Measurements from ENCODE around the gene ZSCAN5A. TPM values are rescaled to one million over a fixed set of nuclear protein-coding genes. Genes with fewer than 3 reads are reported as not detected.
A peak's percentile ranks its signal among the peaks of the same experiment; 100 is the strongest.

Gene ZSCAN5A, protein sequence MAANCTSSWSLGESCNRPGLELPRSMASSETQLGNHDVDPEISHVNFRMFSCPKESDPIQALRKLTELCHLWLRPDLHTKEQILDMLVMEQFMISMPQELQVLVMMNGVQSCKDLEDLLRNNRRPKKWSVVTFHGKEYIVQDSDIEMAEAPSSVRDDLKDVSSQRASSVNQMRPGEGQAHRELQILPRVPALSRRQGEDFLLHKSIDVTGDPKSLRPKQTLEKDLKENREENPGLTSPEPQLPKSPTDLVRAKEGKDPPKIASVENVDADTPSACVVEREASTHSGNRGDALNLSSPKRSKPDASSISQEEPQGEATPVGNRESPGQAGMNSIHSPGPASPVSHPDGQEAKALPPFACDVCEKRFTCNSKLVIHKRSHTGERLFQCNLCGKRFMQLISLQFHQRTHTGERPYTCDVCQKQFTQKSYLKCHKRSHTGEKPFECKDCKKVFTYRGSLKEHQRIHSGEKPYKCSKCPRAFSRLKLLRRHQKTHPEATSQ
- total RNA-seq (2011; cell fraction: chromatin; rRNA removed; ENCODE audit: low replicate concordance), result 36.6 and 50.8 TPM in 2 replicates
- total RNA-seq (2011; cell fraction: nucleolus; rRNA removed), result 38.4 and 42.0 TPM in 2 replicates
- total RNA-seq (2011; cell fraction: nucleoplasm; rRNA removed), result 46.0 and 64.3 TPM in 2 replicates
- total RNA-seq (2014; rRNA removed) (5.8 and 10.2 TPM in 2 replicates), total RNA-seq (2014; rRNA removed; fragmentation: Illumina TruSeq; extraction: Trizol) (12.2 and 12.4 TPM in 2 replicates), total RNA-seq (2015; rRNA removed; fragmentation: Illumina TruSeq; extraction: Trizol) (12.0 and 12.7 TPM in 2 replicates), total RNA-seq (2021) (11.8 and 15.3 TPM in 2 replicates), polyA plus RNA-seq (2011; rRNA removed) (6.3 and 8.7 TPM in 2 replicates), polyA plus RNA-seq (2014; fragmentation: Illumina TruSeq; extraction: Trizol) (15.3 and 15.9 TPM in 2 replicates), polyA plus RNA-seq (2014; fragmentation: Nextera tagmentation; extraction: Ambion mirVana) (10 to 100 TPM; 10.3 to 10.6 TPM), polyA plus RNA-seq (2014; rRNA removed) (13.5 and 13.7 TPM in 2 replicates), polyA minus RNA-seq (2011; rRNA and poly(A)+ RNA removed) (14.5 and 17.0 TPM in 2 replicates), Bru-seq, nascent RNA (percentile 56 among the genes with signal in this experiment), BruChase-seq, experiment 1, labeled RNA remaining after a 2-hour chase (percentile 58 among the genes with signal in this experiment), BruChase-seq, experiment 2, labeled RNA remaining after a 6-hour chase (percentile 54 among the genes with signal in this experiment)
- polyA plus RNA-seq (2011; cell fraction: cytosol; rRNA removed), result 5.4 and 10.7 TPM in 2 replicates
- 9.6 and 14.6 TPM in 2 replicates for polyA plus RNA-seq (2011; cell fraction: nucleus; rRNA removed)
- 9.2 and 12.2 TPM in 2 replicates for polyA plus RNA-seq (2012)
- 7.9 and 9.2 TPM in 2 replicates for polyA minus RNA-seq (2011; cell fraction: cytosol; rRNA and poly(A)+ RNA removed)
- 20.9 and 22.8 TPM in 2 replicates for polyA minus RNA-seq (2011; cell fraction: nucleus; rRNA and poly(A)+ RNA removed)
- long read RNA-seq, experiment 1, partial matches to known transcripts, result 2 of 33 reads
- long read RNA-seq, experiment 1, other reads (novel, unspliced or antisense), result 31 of 33 reads
- long read RNA-seq, experiment 2, partial matches to known transcripts, result 2 of 11 reads
- long read RNA-seq, experiment 2, other reads (novel, unspliced or antisense), result 8 of 11 reads
- long read RNA-seq, experiment 3, partial matches to known transcripts, result 2 of 15 reads
- long read RNA-seq, experiment 3, other reads (novel, unspliced or antisense), result 13 of 15 reads

DNA sequence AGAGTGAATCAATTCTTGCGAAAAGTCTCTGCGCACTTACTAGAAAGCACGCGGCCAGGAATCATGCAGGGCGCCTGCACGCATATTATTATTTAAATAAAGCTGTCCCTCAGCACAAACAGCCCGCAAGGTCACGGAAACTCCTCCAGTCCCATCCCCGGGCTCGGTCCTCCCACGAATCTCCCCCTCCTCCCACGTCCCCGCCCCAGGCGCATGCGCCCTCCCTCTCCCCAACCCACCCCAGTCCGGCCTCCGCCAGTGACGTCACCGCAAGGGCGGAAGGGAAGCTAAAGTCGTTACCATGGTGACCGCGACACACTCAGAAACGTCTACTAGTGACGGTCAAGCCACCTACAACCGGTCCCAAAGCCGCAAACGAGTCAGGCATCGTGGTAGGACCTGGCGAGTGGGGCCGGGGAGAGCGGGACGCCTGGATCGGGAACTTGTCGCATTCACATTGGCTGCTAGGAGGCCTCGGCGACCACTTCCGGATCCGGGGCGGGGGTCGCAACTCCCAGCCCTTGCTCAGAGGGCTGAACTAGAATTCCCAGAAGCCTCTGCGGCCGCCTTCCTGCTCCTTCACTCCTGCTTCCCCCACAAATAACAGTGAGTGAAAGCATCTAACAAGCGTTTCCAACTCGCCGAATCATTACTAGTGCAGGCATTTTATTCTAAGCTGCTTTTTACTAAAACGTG lies at the start of gene ZSCAN5A:
ZSCAN5A (minus strand) TSS at position 459 of the 696 bp plus-strand sequence. CDS start 89,793 bp downstream, outside the sequence.
- FAIRE-seq (no peak), DNase-seq (ENCODE audit: extremely low read depth in 1 of 4, low spot score in 3 of 4) (peak; percentile 97 to 99 (median 99)), ATAC-seq (peak; percentile 86)
- WGBS (ENCODE audit: insufficient coverage, low coverage, missing lambda C conversion rate), result under 1% methylated on average over 33 of the region's 47 CpGs
- Histone ChIP-seq H3K9me3 (replicated peaks; ENCODE audit: control insufficient read depth, insufficient read depth, low read depth, low read length) (peaks cover 3% of the 10 kb centered on the region; the same call in 1 of the 2 replicates), H3K27ac (ENCODE audit: extremely low read depth, low read depth, low read length) (peak within 1 kb of the TSS; percentile 99), H3K27me3 (ENCODE audit: control insufficient read depth in 2 of 2, insufficient read depth in 2 of 2, low read length in 2 of 2) (no peaks in the 10 kb centered on the region), H2AFZ (ENCODE audit: low read depth, low read length) (peak within 1 kb of the TSS; percentile 100), H3K4me2 (ENCODE audit: insufficient read depth, low read length) (peak within 1 kb of the TSS; percentile 99), H3K79me2 (ENCODE audit: control insufficient read depth, insufficient read depth, low read length) (peaks cover 12% of the 10 kb centered on the region), H3K36me3 (ENCODE audit: control insufficient read depth, insufficient read depth, low read length) (peaks cover 25% of the 10 kb centered on the region; the same call in 2 of the 3 replicates), H4K20me1 (replicated peaks; ENCODE audit: control insufficient read depth, insufficient read depth, low read length) (no peaks in the 10 kb centered on the region), H3K9me1 (ENCODE audit: control insufficient read depth, insufficient read depth, low read length) (no peaks in the 10 kb centered on the region), H3K4me1 (replicated peaks in 1 of 2; ENCODE audit: control insufficient read depth in 2 of 2, insufficient read depth in 2 of 2, low read length in 2 of 2) (peaks cover 16 to 17% of the 10 kb centered on the region in 2 experiments), H3K4me3 (peak within 1 kb of the TSS; percentile 77), H3K9ac (ENCODE audit: insufficient read depth in 1 of 2, low read depth in 2 of 2, low read length in 2 of 2) (peak within 1 kb of the TSS; percentile 92 to 95)
- BruUV-seq (replicated peaks), result no TSS peak
- intact Hi-C loops (cut with micrococcal nuclease) (loop anchor here (5.0 kb wide), 1 partner anchor 38 kb away; no protein-coding TSS in a partner anchor), in situ Hi-C loops (cut with MboI) (loop anchor here (25.0 kb wide), 1 partner anchor 677 kb away; the partner anchor contains the start of genes CCDC106, ZNF580 and ZNF581)
- POLR2A ChIA-PET, result interaction anchor here (0.6 to 1.2 kb wide), 5 partner anchors 46 to 238 kb away, joined by 3 read pairs; no protein-coding TSS in a partner anchor
- CTCF ChIA-PET (ENCODE audit: low intra/inter-chr PET ratio), result no interaction called here
- TF ChIP-seq RBM39 (optimal IDR thresholded peaks at IDR 0.05; ENCODE audit: low read depth, low read length), result no peak
- TF ChIP-seq ZFX (CRISPR knock-in tag; IDR thresholded peaks at IDR 0.05), result peak; percentile 84
- TF ChIP-seq MTA3 (IDR thresholded peaks at IDR 0.05; ENCODE audit: borderline replicate concordance), result peak; percentile 50; the same call in 1 of the 2 replicates
- TF ChIP-seq, protein P1, sequence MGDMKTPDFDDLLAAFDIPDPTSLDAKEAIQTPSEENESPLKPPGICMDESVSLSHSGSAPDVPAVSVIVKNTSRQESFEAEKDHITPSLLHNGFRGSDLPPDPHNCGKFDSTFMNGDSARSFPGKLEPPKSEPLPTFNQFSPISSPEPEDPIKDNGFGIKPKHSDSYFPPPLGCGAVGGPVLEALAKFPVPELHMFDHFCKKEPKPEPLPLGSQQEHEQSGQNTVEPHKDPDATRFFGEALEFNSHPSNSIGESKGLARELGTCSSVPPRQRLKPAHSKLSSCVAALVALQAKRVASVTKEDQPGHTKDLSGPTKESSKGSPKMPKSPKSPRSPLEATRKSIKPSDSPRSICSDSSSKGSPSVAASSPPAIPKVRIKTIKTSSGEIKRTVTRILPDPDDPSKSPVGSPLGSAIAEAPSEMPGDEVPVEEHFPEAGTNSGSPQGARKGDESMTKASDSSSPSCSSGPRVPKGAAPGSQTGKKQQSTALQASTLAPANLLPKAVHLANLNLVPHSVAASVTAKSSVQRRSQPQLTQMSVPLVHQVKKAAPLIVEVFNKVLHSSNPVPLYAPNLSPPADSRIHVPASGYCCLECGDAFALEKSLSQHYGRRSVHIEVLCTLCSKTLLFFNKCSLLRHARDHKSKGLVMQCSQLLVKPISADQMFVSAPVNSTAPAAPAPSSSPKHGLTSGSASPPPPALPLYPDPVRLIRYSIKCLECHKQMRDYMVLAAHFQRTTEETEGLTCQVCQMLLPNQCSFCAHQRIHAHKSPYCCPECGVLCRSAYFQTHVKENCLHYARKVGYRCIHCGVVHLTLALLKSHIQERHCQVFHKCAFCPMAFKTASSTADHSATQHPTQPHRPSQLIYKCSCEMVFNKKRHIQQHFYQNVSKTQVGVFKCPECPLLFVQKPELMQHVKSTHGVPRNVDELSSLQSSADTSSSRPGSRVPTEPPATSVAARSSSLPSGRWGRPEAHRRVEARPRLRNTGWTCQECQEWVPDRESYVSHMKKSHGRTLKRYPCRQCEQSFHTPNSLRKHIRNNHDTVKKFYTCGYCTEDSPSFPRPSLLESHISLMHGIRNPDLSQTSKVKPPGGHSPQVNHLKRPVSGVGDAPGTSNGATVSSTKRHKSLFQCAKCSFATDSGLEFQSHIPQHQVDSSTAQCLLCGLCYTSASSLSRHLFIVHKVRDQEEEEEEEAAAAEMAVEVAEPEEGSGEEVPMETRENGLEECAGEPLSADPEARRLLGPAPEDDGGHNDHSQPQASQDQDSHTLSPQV (IDR thresholded peaks at IDR 0.05), result peak; percentile 77
- TF ChIP-seq ARID1B (IDR thresholded peaks at IDR 0.05), result peak; percentile 49; the same call in 1 of the 2 replicates
- TF ChIP-seq PHF8 (IDR thresholded peaks at IDR 0.05; ENCODE audit: borderline replicate concordance, low read length), result peak; percentile 87
- peak; percentile 48 for TF ChIP-seq TAF1 (IDR thresholded peaks at IDR 0.05; ENCODE audit: control insufficient read depth, extremely low read depth, insufficient read depth, low read length, severe bottlenecking)
- TF ChIP-seq MBD2 (IDR thresholded peaks at IDR 0.05; ENCODE audit: borderline replicate concordance, low read depth), result peak; percentile 72; the same call in 1 of the 2 replicates
- TF ChIP-seq SMAD2 (IDR thresholded peaks at IDR 0.05; ENCODE audit: low read depth, low read length), result no peak

Measured in K562 (cell line).